ENCODE results near the gene HECW1. TPM values are rescaled to one million over a fixed set of nuclear protein-coding genes. Genes with fewer than 3 reads are reported as not detected.

Gene HECW1
- total RNA-seq, 1 donor, result 2.9 TPM

- Histone ChIP-seq H3K4me2 (ENCODE audit: insufficient read depth, low read length) (no peak overlapping the region), H4K20me1 (ENCODE audit: insufficient read depth, low read length) (no peaks in the 10 kb centered on the region), H3K9me3 (ENCODE audit: low read depth, low read length) (no peaks in the 10 kb centered on the region), H2AFZ (ENCODE audit: low read length) (no peak overlapping the region), H3K36me3 (ENCODE audit: insufficient read depth, low read length) (no peaks in the 10 kb centered on the region), H3K4me1 (ENCODE audit: insufficient read depth, low read length) (no peaks in the 10 kb centered on the region), H3K79me2 (ENCODE audit: insufficient read depth, low read length) (no peaks in the 10 kb centered on the region), H3K4me3 (ENCODE audit: insufficient read depth, low read length) (no peak overlapping the region), H3K27me3 (ENCODE audit: insufficient read depth, low read length) (no peaks in the 10 kb centered on the region), H3K27ac (ENCODE audit: low read depth, low read length) (no peak overlapping the region)
- no peak for DNase-seq (ENCODE audit: insufficient read length, low spot score, missing footprints)
- no peak for TF ChIP-seq CTCF (IDR thresholded peaks at IDR 0.05; ENCODE audit: extremely low read depth, low read depth, low read length)
Observed at GRCh38 chr7:43240565-43240964, 128.1 kb downstream of the HECW1 start.

GRCh38 chr7:43242628-43243255 lies 130.3 kb downstream of the HECW1 start:
- no peak for DNase-seq (ENCODE audit: insufficient read length, low spot score, missing footprints)
- no peak for TF ChIP-seq CTCF (IDR thresholded peaks at IDR 0.05; ENCODE audit: extremely low read depth, low read depth, low read length)
- no peak overlapping the region for H3K4me2 ChIP-seq (ENCODE audit: insufficient read depth, low read length)
- peaks cover 3% of the 10 kb centered on the region for H3K27me3 ChIP-seq (ENCODE audit: insufficient read depth, low read length)
- no peaks in the 10 kb centered on the region for H4K20me1 ChIP-seq (ENCODE audit: insufficient read depth, low read length)
- no peak overlapping the region for H3K27ac ChIP-seq (ENCODE audit: low read depth, low read length)
- no peak overlapping the region for H2AFZ ChIP-seq (ENCODE audit: low read length)
- no peaks in the 10 kb centered on the region for H3K79me2 ChIP-seq (ENCODE audit: insufficient read depth, low read length)
- no peaks in the 10 kb centered on the region for H3K9me3 ChIP-seq (ENCODE audit: low read depth, low read length)
- H3K4me3 ChIP-seq (ENCODE audit: insufficient read depth, low read length), result no peak overlapping the region
- no peaks in the 10 kb centered on the region for H3K36me3 ChIP-seq (ENCODE audit: insufficient read depth, low read length)
- H3K4me1 ChIP-seq (ENCODE audit: insufficient read depth, low read length), result no peaks in the 10 kb centered on the region

- Histone ChIP-seq H3K4me2 (ENCODE audit: insufficient read depth, low read length) (no peak overlapping the region), H3K4me3 (ENCODE audit: insufficient read depth, low read length) (no peak overlapping the region), H3K79me2 (ENCODE audit: insufficient read depth, low read length) (no peaks in the 10 kb centered on the region), H4K20me1 (ENCODE audit: insufficient read depth, low read length) (no peaks in the 10 kb centered on the region), H3K9me3 (ENCODE audit: low read depth, low read length) (no peaks in the 10 kb centered on the region), H3K27ac (ENCODE audit: low read depth, low read length) (no peak overlapping the region), H3K27me3 (ENCODE audit: insufficient read depth, low read length) (peaks cover 3% of the 10 kb centered on the region), H2AFZ (ENCODE audit: low read length) (peak overlapping the region; percentile 15), H3K36me3 (ENCODE audit: insufficient read depth, low read length) (no peaks in the 10 kb centered on the region), H3K4me1 (ENCODE audit: insufficient read depth, low read length) (peaks cover 3% of the 10 kb centered on the region)
- DNase-seq (ENCODE audit: insufficient read length, low spot score, missing footprints), result peak; percentile 81
- TF ChIP-seq CTCF (IDR thresholded peaks at IDR 0.05; ENCODE audit: extremely low read depth, low read depth, low read length), result no peak
Observed at GRCh38 chr7:43244232-43244631, 131.8 kb downstream of the HECW1 start.

GRCh38 chr7:43244784-43245183 lies 132.3 kb downstream of the HECW1 start:
- Histone ChIP-seq H4K20me1 (ENCODE audit: insufficient read depth, low read length) (no peaks in the 10 kb centered on the region), H3K4me2 (ENCODE audit: insufficient read depth, low read length) (no peak overlapping the region), H3K9me3 (ENCODE audit: low read depth, low read length) (no peaks in the 10 kb centered on the region), H3K27ac (ENCODE audit: low read depth, low read length) (no peak overlapping the region), H3K4me1 (ENCODE audit: insufficient read depth, low read length) (peaks cover 7% of the 10 kb centered on the region), H2AFZ (ENCODE audit: low read length) (no peak overlapping the region), H3K36me3 (ENCODE audit: insufficient read depth, low read length) (no peaks in the 10 kb centered on the region), H3K4me3 (ENCODE audit: insufficient read depth, low read length) (no peak overlapping the region), H3K79me2 (ENCODE audit: insufficient read depth, low read length) (no peaks in the 10 kb centered on the region), H3K27me3 (ENCODE audit: insufficient read depth, low read length) (peaks cover 3% of the 10 kb centered on the region)
- DNase-seq (ENCODE audit: insufficient read length, low spot score, missing footprints), result no peak
- no peak for TF ChIP-seq CTCF (IDR thresholded peaks at IDR 0.05; ENCODE audit: extremely low read depth, low read depth, low read length)
